Vagina (tissue), 2 donors: ENCODE measurements around the gene ITFG2.

ENCODE experiments used
- POLR2A ChIP-seq, 2 donors: fragments of 450-650 bp; IDR thresholded peaks; one replicate each; pipeline ENCODE4 v1.6.1; 2017; ENCODE audit warnings: antibody characterized with exemption in 2 of 2, mild to moderate bottlenecking in 2 of 2, moderate library complexity in 2 of 2
- POLR2AphosphoS5 ChIP-seq, 2 donors: sonication (generic); formaldehyde crosslinking; IDR thresholded peaks; one replicate each; pipeline ENCODE4 v1.9.0; 2017; ENCODE audit warnings: antibody characterized with exemption in 2 of 2, mild to moderate bottlenecking in 2 of 2, low read depth in 1 of 2; ENCODE audit not compliant: insufficient read depth in 1 of 2
- TF ChIP-seq, protein P1 (sequence below), 3 experiments: fragments of 450-650 bp in 2 of 3; fragments of 200-600 bp in 1 of 3; sonication (generic) in 1 of 3; IDR thresholded peaks; one replicate each; pipeline ENCODE4 v1.5.1; 2017 to 2019; ENCODE audit warnings: antibody characterized with exemption in 3 of 3, mild to moderate bottlenecking in 2 of 3, moderate library complexity in 2 of 3

GRCh38 chr12:2824541-2824940, 12.1 kb downstream of the ITFG2 start:
- TF ChIP-seq POLR2AphosphoS5 (IDR thresholded peaks at IDR 0.05; ENCODE audit: insufficient read depth in 1 of 2, low read depth in 1 of 2) (no peak), POLR2A (IDR thresholded peaks at IDR 0.05) (no peak)
- TF ChIP-seq, protein P1, sequence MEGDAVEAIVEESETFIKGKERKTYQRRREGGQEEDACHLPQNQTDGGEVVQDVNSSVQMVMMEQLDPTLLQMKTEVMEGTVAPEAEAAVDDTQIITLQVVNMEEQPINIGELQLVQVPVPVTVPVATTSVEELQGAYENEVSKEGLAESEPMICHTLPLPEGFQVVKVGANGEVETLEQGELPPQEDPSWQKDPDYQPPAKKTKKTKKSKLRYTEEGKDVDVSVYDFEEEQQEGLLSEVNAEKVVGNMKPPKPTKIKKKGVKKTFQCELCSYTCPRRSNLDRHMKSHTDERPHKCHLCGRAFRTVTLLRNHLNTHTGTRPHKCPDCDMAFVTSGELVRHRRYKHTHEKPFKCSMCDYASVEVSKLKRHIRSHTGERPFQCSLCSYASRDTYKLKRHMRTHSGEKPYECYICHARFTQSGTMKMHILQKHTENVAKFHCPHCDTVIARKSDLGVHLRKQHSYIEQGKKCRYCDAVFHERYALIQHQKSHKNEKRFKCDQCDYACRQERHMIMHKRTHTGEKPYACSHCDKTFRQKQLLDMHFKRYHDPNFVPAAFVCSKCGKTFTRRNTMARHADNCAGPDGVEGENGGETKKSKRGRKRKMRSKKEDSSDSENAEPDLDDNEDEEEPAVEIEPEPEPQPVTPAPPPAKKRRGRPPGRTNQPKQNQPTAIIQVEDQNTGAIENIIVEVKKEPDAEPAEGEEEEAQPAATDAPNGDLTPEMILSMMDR (IDR thresholded peaks at IDR 0.05), result no peak
